CD4-positive, alpha-beta T cell treated with Interferon gamma for 1 hour (primary cell): ENCODE measurements around the gene ATP1A3.

Experiments used
- DNase-seq: peaks from one replicate; pipeline ENCODE4 v3.0.0-alpha.2; 2020

ATP1A3 gene

GRCh38 chr19:41927497-41928192 is 66.4 kb downstream of the ATP1A3 start:
- DNase-seq, result no peak

GRCh38 chr19:41926763-41927496 is 67.1 kb downstream of the ATP1A3 start:
- DNase-seq, result no peak

- DNase-seq, result no peak
These were observed 67.8 kb downstream of the ATP1A3 start for GRCh38 chr19:41926028-41926762.

GRCh38 chr19:41925208-41926003 is 68.6 kb downstream of the ATP1A3 start:
- no peak for DNase-seq

GRCh38 chr19:41924151-41925145 is 69.6 kb downstream of the ATP1A3 start:
- DNase-seq, result no peak

GRCh38 chr19:41923045-41923788 is 70.8 kb downstream of the ATP1A3 start:
- DNase-seq, result no peak

- DNase-seq, result no peak
These were observed 71.4 kb downstream of the ATP1A3 start for GRCh38 chr19:41922585-41922984.

GRCh38 chr19:41921577-41922576 is 72.2 kb downstream of the ATP1A3 start:
- no peak for DNase-seq

GRCh38 chr19:41920882-41921576 is 73.0 kb downstream of the ATP1A3 start:
- DNase-seq, result no peak

GRCh38 chr19:41919948-41920712 is 73.9 kb downstream of the ATP1A3 start:
- no peak for DNase-seq

GRCh38 chr19:41918653-41919244 is 75.3 kb downstream of the ATP1A3 start:
- no peak for DNase-seq

GRCh38 chr19:41918095-41918494 is 75.9 kb downstream of the ATP1A3 start:
- no peak for DNase-seq

GRCh38 chr19:41917676-41918075 is 76.4 kb downstream of the ATP1A3 start:
- DNase-seq, result no peak
